ENCODE data around the gene PRSS27. TPM values are rescaled to one million over a fixed set of nuclear protein-coding genes. Genes with fewer than 3 reads are reported as not detected.

Gene PRSS27
- total and polyA plus RNA-seq, 2 donors (not counting 1 experiment from before 2014, with no cell fraction given): 2.1 to 2.4 TPM

DNA sequence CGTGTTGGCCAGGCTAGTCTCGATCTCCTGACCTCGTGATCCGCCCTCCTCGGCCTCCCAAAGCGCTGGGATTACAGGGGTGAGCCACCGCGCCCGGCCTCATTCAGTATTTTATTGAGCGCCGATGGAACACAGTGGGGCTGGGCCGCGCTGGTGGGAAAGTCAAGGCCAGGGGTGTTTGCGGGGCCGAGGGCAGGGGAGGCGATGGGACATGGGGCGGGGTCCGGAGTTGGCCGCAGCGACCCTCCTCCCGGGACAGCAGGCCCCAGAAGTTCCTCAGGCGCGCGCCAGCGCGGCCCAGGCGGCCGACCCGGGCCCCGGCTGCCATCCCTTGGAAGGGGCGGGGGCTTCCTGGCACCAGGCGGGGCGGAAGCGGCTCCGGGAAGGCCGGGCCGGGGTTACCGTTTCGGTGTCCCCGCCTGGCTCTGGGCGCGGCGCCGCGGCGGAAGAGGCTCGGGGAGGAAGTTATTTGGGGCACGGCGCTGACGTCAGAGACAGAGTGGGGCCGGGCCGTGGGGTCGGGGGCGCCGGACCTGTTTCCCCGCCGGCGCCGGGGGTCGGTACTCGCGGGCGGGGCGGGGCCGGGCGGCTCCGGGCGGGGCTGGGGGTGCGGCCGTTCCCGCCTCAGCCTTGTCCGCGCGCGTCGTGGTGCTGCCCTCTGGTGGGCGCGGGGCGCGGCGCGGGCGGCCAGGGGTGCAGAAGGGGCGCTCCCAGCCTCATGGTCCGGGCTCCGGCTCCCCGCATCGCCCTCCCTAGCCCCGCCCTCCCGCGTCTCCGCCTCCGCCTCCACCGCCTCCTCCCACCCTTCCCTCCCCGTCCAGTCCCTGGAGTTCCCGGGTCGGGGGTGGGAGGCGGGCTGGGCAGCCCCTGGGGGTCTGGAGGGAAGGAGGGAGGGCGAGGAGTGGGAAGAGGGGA, 952 bp upstream of the PRSS27 start:
- H3K4me2 ChIP-seq (replicated peaks; ENCODE audit: low read depth, low read length, poor library complexity, severe bottlenecking): peak overlapping the region; percentile 86
- H3K4me1 Mint-ChIP-seq: peaks cover 4% of the 10 kb centered on the region
- peak overlapping the region; percentile 82 for H3K27ac Mint-ChIP-seq
- no peaks in the 10 kb centered on the region for H3K36me3 ChIP-seq (replicated peaks in 1 of 2; ENCODE audit: control extremely low read depth in 1 of 2, control insufficient read depth in 1 of 2, extremely low read depth in 1 of 2, insufficient read depth in 2 of 2, low read length in 1 of 2)
- peak overlapping the region; percentile 91 for H2AFZ ChIP-seq (ENCODE audit: insufficient read depth, low read depth, low read length, poor library complexity, severe bottlenecking)
- intact Hi-C loops (cut with micrococcal nuclease): loop anchor here (1.0 to 2.0 kb wide), 5 partner anchors 31 to 147 kb away; partner anchors contain the start of genes ELOB, KCTD5 and SRRM2
- H3K27me3 Mint-ChIP-seq: peaks cover 12% of the 10 kb centered on the region
- peak; percentile 91 for DNase-seq
- POLR2A ChIA-PET: interaction anchor here (0.5 to 0.9 kb wide), 2 partner anchors 34 to 187 kb away, joined by 3 to 4 read pairs; no protein-coding TSS in a partner anchor
- no peaks in the 10 kb centered on the region for H3K79me2 ChIP-seq (ENCODE audit: control insufficient read depth, insufficient read depth, low read length)
- H3K9ac ChIP-seq (ENCODE audit: low read length): peak overlapping the region; percentile 69
- ATAC-seq (ENCODE audit: low read depth): peak; percentile 92
- H4K20me1 ChIP-seq (ENCODE audit: control insufficient read depth, insufficient read depth, low read length, poor library complexity, severe bottlenecking): no peaks in the 10 kb centered on the region
- peak overlapping the region in 4 of 5 experiments; percentile 49 to 70 (median 65) for H3K4me3 ChIP-seq (ENCODE audit: control extremely low read depth in 1 of 5, extremely low read depth in 1 of 5, insufficient read depth in 1 of 5, low read depth in 2 of 5, low read length in 4 of 5)
- no peaks in the 10 kb centered on the region for H3K9me3 ChIP-seq (ENCODE audit: control extremely low read depth in 1 of 3, control insufficient read depth in 2 of 3, insufficient read depth in 1 of 3, low read length in 2 of 3)
- no peaks in the 10 kb centered on the region for H3K9me3 Mint-ChIP-seq (ENCODE audit: insufficient read depth)
- peaks cover 0 to 9% (median 4%) of the 10 kb centered on the region in 4 experiments for H3K27me3 ChIP-seq (replicated peaks in 1 of 4; ENCODE audit: control extremely low read depth in 1 of 4, control insufficient read depth in 3 of 4, insufficient read depth in 4 of 4, low read length in 3 of 4)
- CTCF ChIA-PET: interaction anchor here (0.7 to 1.6 kb wide), 2 partner anchors 18 to 1533 kb away, joined by 3 read pairs; no protein-coding TSS in a partner anchor
- H3K4me3 Mint-ChIP-seq: peak overlapping the region; percentile 83
- WGBS (ENCODE audit: insufficient coverage): 2% methylated on average over 83 of the region's 99 CpGs
- H3K27ac ChIP-seq (ENCODE audit: low read length in 2 of 2): peak overlapping the region; percentile 12 to 67
- H3K4me1 ChIP-seq (ENCODE audit: control insufficient read depth in 2 of 2, insufficient read depth in 2 of 2, low read length in 2 of 2): peaks cover 3 to 13% of the 10 kb centered on the region in 2 donors
- peak; percentile 88 for TF ChIP-seq CTCF (IDR thresholded peaks at IDR 0.05)
- no peak for TF ChIP-seq EZH2 (IDR thresholded peaks at IDR 0.05; ENCODE audit: borderline replicate concordance, insufficient read depth, low read depth, low read length, poor library complexity, severe bottlenecking)

All from B cell (primary cell).